Neural progenitor cell (in vitro differentiated cells): ENCODE measurements around the gene TNFRSF18. TPM values are rescaled to one million over a fixed set of nuclear protein-coding genes. Genes with fewer than 3 reads are reported as not detected.
A peak's percentile ranks its signal among the peaks of the same experiment; 100 is the strongest.

Experiments
- DNase-seq: peaks from one replicate; pipeline ENCODE4 v3.0.0-alpha.2; 2016; ENCODE audit warnings: low spot score
- H2AFZ ChIP-seq: fragments of 200-600 bp; sonication (generic); replicated peaks from 2 replicates; pipeline ENCODE4 v1.6.1; 2016; ENCODE audit warnings: antibody characterized with exemption
- H3F3A ChIP-seq: fragments of 200-600 bp; sonication (generic); 2 replicates; pipeline ENCODE4 v1.6.1; 2016; ENCODE audit warnings: antibody characterized with exemption, low read depth
- H3K27ac ChIP-seq: fragments of 200-600 bp; sonication (generic); 2 replicates; pipeline ENCODE4 v1.5.1; 2016; ENCODE audit warnings: mild to moderate bottlenecking
- H3K27me3 ChIP-seq: fragments of 200-600 bp; sonication (generic); 2 replicates; pipeline ENCODE4 v1.6.1; 2016; ENCODE audit warnings: mild to moderate bottlenecking, moderate library complexity
- H3K36me3 ChIP-seq: fragments of 200-600 bp; sonication (generic); 2 replicates; pipeline ENCODE4 v1.5.1; 2016
- H3K4me1 ChIP-seq: fragments of 200-600 bp; sonication (generic); 2 replicates; pipeline ENCODE4 v1.6.1; 2016; ENCODE audit warnings: mixed run types
- H3K4me2 ChIP-seq: fragments of 200-600 bp; sonication (generic); 2 replicates; pipeline ENCODE4 v1.6.1; 2016
- H3K4me3 ChIP-seq: fragments of 200-600 bp; sonication (generic); 2 replicates; pipeline ENCODE4 v1.5.1; 2016
- H3K79me2 ChIP-seq: fragments of 200-600 bp; sonication (generic); 2 replicates; pipeline ENCODE4 v1.6.1; 2016; ENCODE audit warnings: low read depth
- H3K9ac ChIP-seq: fragments of 200-600 bp; sonication (generic); 2 replicates; pipeline ENCODE4 v1.6.1; 2016
- H3K9me3 ChIP-seq: fragments of 200-600 bp; sonication (generic); 2 replicates; pipeline ENCODE4 v1.5.1; 2016; ENCODE audit warnings: low read depth
- H4K20me1 ChIP-seq: fragments of 200-600 bp; sonication (generic); 2 replicates; pipeline ENCODE4 v1.6.1; 2016; ENCODE audit warnings: low read depth
- H3K27ac Mint-ChIP-seq: 3 replicates; pipeline ENCODE4 v1.8.0; 2021; ENCODE audit warnings: mixed read lengths
- H3K27me3 Mint-ChIP-seq: 2 replicates; pipeline ENCODE4 v1.8.0; 2022; ENCODE audit warnings: low read depth, mild to moderate bottlenecking, inconsistent platforms, moderate library complexity, mixed read lengths; ENCODE audit not compliant: insufficient read depth
- H3K36me3 Mint-ChIP-seq: 3 replicates; pipeline ENCODE4 v1.8.0; 2021; ENCODE audit warnings: mixed read lengths
- H3K4me1 Mint-ChIP-seq: 3 replicates; pipeline ENCODE4 v1.8.0; 2021; ENCODE audit warnings: mixed read lengths
- H3K4me3 Mint-ChIP-seq: 3 replicates; pipeline ENCODE4 v1.8.0; 2021; ENCODE audit warnings: mild to moderate bottlenecking, moderate library complexity, mixed read lengths
- H3K9me3 Mint-ChIP-seq: 3 replicates; pipeline ENCODE4 v1.8.0; 2020; ENCODE audit warnings: mixed read lengths
- CTCF ChIP-seq: fragments of 200-600 bp; sonication (generic); IDR thresholded peaks from 2 replicates; pipeline ENCODE4 v1.5.1; 2017; ENCODE audit warnings: antibody characterized with exemption, mild to moderate bottlenecking
- EZH2 ChIP-seq: fragments of 200-600 bp; sonication (generic); IDR thresholded peaks from 2 replicates; pipeline ENCODE4 v1.6.1; 2017; ENCODE audit warnings: antibody characterized with exemption, mild to moderate bottlenecking, moderate library complexity
- EZH2phosphoT487 ChIP-seq: fragments of 200-600 bp; sonication (generic); IDR thresholded peaks from 2 replicates; pipeline ENCODE4 v1.6.1; 2017; ENCODE audit warnings: antibody characterized with exemption
- total RNA-seq: library from RNA; depleted of rRNA; stranded (reverse); fragments of >200 nt; gene quantifications from 2 replicates; pipeline ENCODE4 v1.2.3, GENCODE V29; 2015; ENCODE audit warnings: low replicate concordance

TNFRSF18 gene
- total RNA-seq, 1 donor from 2014 or later: not detected

GRCh38 chr1:1181129-1181937 is 25.1 kb downstream of the TNFRSF18 start:
- no peak for TF ChIP-seq EZH2phosphoT487
- TF ChIP-seq EZH2: no peak
- no peak for TF ChIP-seq CTCF
- Histone ChIP-seq H3K4me3 (no peak overlapping the region), H3K36me3 (no peaks in the 10 kb centered on the region), H3K9me3 (no peaks in the 10 kb centered on the region), H4K20me1 (no peaks in the 10 kb centered on the region), H3K9ac (no peak overlapping the region), H3K4me1 (no peaks in the 10 kb centered on the region), H3K4me2 (no peak overlapping the region), H3K27ac (no peak overlapping the region), H3K27me3 (peaks cover 11% of the 10 kb centered on the region), H3K79me2 (no peaks in the 10 kb centered on the region), H3F3A (no peaks in the 10 kb centered on the region), H2AFZ (no peak overlapping the region)
- DNase-seq: peak; percentile 1
- H3K9me3 Mint-ChIP-seq: no peaks in the 10 kb centered on the region
- peak overlapping the region; percentile 47 for H3K27ac Mint-ChIP-seq
- peaks cover 13% of the 10 kb centered on the region for H3K27me3 Mint-ChIP-seq
- H3K4me1 Mint-ChIP-seq: peaks cover 14% of the 10 kb centered on the region
- no peaks in the 10 kb centered on the region for H3K36me3 Mint-ChIP-seq
- H3K4me3 Mint-ChIP-seq: peak overlapping the region; percentile 16

- H3K4me1 ChIP-seq: no peaks in the 10 kb centered on the region
- H3K27me3 ChIP-seq: peaks cover 22% of the 10 kb centered on the region
- Mint-ChIP-seq H3K4me3 (no peak overlapping the region), H3K36me3 (no peaks in the 10 kb centered on the region), H3K27me3 (peaks cover 10% of the 10 kb centered on the region), H3K9me3 (no peaks in the 10 kb centered on the region), H3K4me1 (peaks cover 14% of the 10 kb centered on the region), H3K27ac (no peak overlapping the region)
- no peak overlapping the region for H3K4me3 ChIP-seq
- H3K4me2 ChIP-seq: no peak overlapping the region
- no peaks in the 10 kb centered on the region for H4K20me1 ChIP-seq
- H3K27ac ChIP-seq: no peak overlapping the region
- H2AFZ ChIP-seq: no peak overlapping the region
- no peak for TF ChIP-seq EZH2
- TF ChIP-seq EZH2phosphoT487: no peak
- TF ChIP-seq CTCF: no peak
- H3F3A ChIP-seq: no peaks in the 10 kb centered on the region
- peak; percentile 1 for DNase-seq
- H3K79me2 ChIP-seq: no peaks in the 10 kb centered on the region
- H3K9ac ChIP-seq: no peak overlapping the region
- H3K9me3 ChIP-seq: no peaks in the 10 kb centered on the region
- H3K36me3 ChIP-seq: no peaks in the 10 kb centered on the region
These were observed 26.2 kb downstream of the TNFRSF18 start for GRCh38 chr1:1179983-1180861.

GRCh38 chr1:1179346-1179982 is 26.9 kb downstream of the TNFRSF18 start:
- no peaks in the 10 kb centered on the region for H3K36me3 ChIP-seq
- H3K9ac ChIP-seq: no peak overlapping the region
- no peak overlapping the region for H2AFZ ChIP-seq
- no peaks in the 10 kb centered on the region for H3K4me1 ChIP-seq
- Mint-ChIP-seq H3K36me3 (no peaks in the 10 kb centered on the region), H3K27ac (no peak overlapping the region), H3K4me1 (peaks cover 18% of the 10 kb centered on the region), H3K27me3 (peaks cover 14% of the 10 kb centered on the region), H3K4me3 (no peak overlapping the region), H3K9me3 (no peaks in the 10 kb centered on the region)
- H4K20me1 ChIP-seq: no peaks in the 10 kb centered on the region
- H3K79me2 ChIP-seq: no peaks in the 10 kb centered on the region
- H3K4me2 ChIP-seq: no peak overlapping the region
- no peaks in the 10 kb centered on the region for H3K9me3 ChIP-seq
- TF ChIP-seq EZH2 (no peak), CTCF (no peak), EZH2phosphoT487 (no peak)
- H3F3A ChIP-seq: peaks cover 3% of the 10 kb centered on the region
- DNase-seq: peak; percentile 2
- H3K27ac ChIP-seq: no peak overlapping the region
- H3K27me3 ChIP-seq: peaks cover 30% of the 10 kb centered on the region
- H3K4me3 ChIP-seq: no peak overlapping the region
